Upper lobe of right lung (tissue), 1 donor: ENCODE data around the gene ITPRIPL2. TPM values are rescaled to one million over a fixed set of nuclear protein-coding genes. Genes with fewer than 3 reads are reported as not detected.

Experiments
- ATAC-seq: fragments of 200-7000 bp; cut with Tn5 transposase; one replicate; pipeline ENCODE4 v1.9.1; 2020; ENCODE audit warnings: mild to moderate bottlenecking, moderate library complexity
- DNase-seq: peaks from one replicate; pipeline ENCODE4 v3.0.0-alpha.2; 2020
- H3K27ac ChIP-seq: fragments of 200-600 bp; one replicate; pipeline ENCODE4 v1.8.0; 2022
- H3K27me3 ChIP-seq: fragments of 200-600 bp; one replicate; pipeline ENCODE4 v1.8.0; 2022; ENCODE audit warnings: mild to moderate bottlenecking
- H3K36me3 ChIP-seq: fragments of 200-600 bp; one replicate; pipeline ENCODE4 v1.8.0; 2022
- H3K4me1 ChIP-seq: fragments of 200-600 bp; one replicate; pipeline ENCODE4 v1.8.0; 2022
- H3K4me3 ChIP-seq: fragments of 200-600 bp; one replicate; pipeline ENCODE4 v1.8.0; 2022; ENCODE audit warnings: mild to moderate bottlenecking
- H3K9me3 ChIP-seq: fragments of 200-600 bp; one replicate; pipeline ENCODE4 v1.8.0; 2022
- CTCF ChIP-seq: fragments of 200-600 bp; IDR thresholded peaks from one replicate; pipeline ENCODE4 v1.8.0; 2022; ENCODE audit warnings: antibody characterized with exemption
- intact Hi-C: fragments of 100-400 bp; cut with DNase I; formaldehyde crosslinking; loops from one replicate; pipeline ENCODE4 v1.11.0; 2022
- total RNA-seq: library from RNA; stranded (reverse); fragmentation: NEBNext Ultra II Directional; extraction: Animal tissue kit (Norgen Biotek cat#: 25700); gene quantifications from one replicate; pipeline ENCODE4 v1.2.1, GENCODE V29; 2021
- donor health status: DM: no; HTN: yes; CAD: no; lungs with severe emphysema.

The ITPRIPL2 gene
- total RNA-seq, 1 donor from 2014 or later = 68.9 TPM

- no peaks in the 10 kb centered on the region for H3K36me3 ChIP-seq
- ATAC-seq (no peak), DNase-seq (no peak)
- H3K4me3 ChIP-seq = no peak overlapping the region
- H3K27ac ChIP-seq = no peak overlapping the region
- H3K27me3 ChIP-seq = no peaks in the 10 kb centered on the region
- no peaks in the 10 kb centered on the region for H3K9me3 ChIP-seq
- H3K4me1 ChIP-seq = peaks cover 36% of the 10 kb centered on the region
- no peak for TF ChIP-seq CTCF
- intact Hi-C loops = no loop called here
These were observed 13.9 kb downstream of the ITPRIPL2 start for GRCh38 chr16:19127674-19128131.

GRCh38 chr16:19128454-19129200 lies 14.9 kb downstream of the ITPRIPL2 start:
- no peaks in the 10 kb centered on the region for H3K27me3 ChIP-seq
- no peak for DNase-seq
- TF ChIP-seq CTCF = no peak
- H3K4me3 ChIP-seq = no peak overlapping the region
- intact Hi-C loops = no loop called here
- ATAC-seq = no peak
- H3K4me1 ChIP-seq = peaks cover 36% of the 10 kb centered on the region
- no peaks in the 10 kb centered on the region for H3K9me3 ChIP-seq
- H3K36me3 ChIP-seq = no peaks in the 10 kb centered on the region
- no peak overlapping the region for H3K27ac ChIP-seq

GRCh38 chr16:19130385-19130784 lies 16.6 kb downstream of the ITPRIPL2 start:
- no peaks in the 10 kb centered on the region for H3K36me3 ChIP-seq
- H3K4me1 ChIP-seq = peaks cover 38% of the 10 kb centered on the region
- TF ChIP-seq CTCF = no peak
- no peak for ATAC-seq
- peak overlapping the region; percentile 81 for H3K27ac ChIP-seq
- no peaks in the 10 kb centered on the region for H3K27me3 ChIP-seq
- H3K4me3 ChIP-seq = peak overlapping the region; percentile 1
- DNase-seq = no peak
- intact Hi-C loops = no loop called here
- H3K9me3 ChIP-seq = no peaks in the 10 kb centered on the region

GRCh38 chr16:19130852-19131824 lies 17.4 kb downstream of the ITPRIPL2 start:
- Histone ChIP-seq H3K4me3 (peak overlapping the region; percentile 1), H3K4me1 (peaks cover 46% of the 10 kb centered on the region)

GRCh38 chr16:19131825-19132218 lies 18.1 kb downstream of the ITPRIPL2 start:
- intact Hi-C loops = no loop called here
- Histone ChIP-seq H3K4me3 (no peak overlapping the region), H3K36me3 (no peaks in the 10 kb centered on the region), H3K27me3 (no peaks in the 10 kb centered on the region), H3K4me1 (peaks cover 52% of the 10 kb centered on the region), H3K9me3 (no peaks in the 10 kb centered on the region), H3K27ac (peak overlapping the region; percentile 81)
- DNase-seq = no peak
- TF ChIP-seq CTCF = no peak
- ATAC-seq = peak; percentile 42

More at GRCh38 chr16:19130852-19131824, 17.4 kb downstream of the ITPRIPL2 start:
- H3K36me3 ChIP-seq = no peaks in the 10 kb centered on the region
- no peaks in the 10 kb centered on the region for H3K9me3 ChIP-seq
- H3K27ac ChIP-seq = peak overlapping the region; percentile 81
- DNase-seq = peak; percentile 69
- no peak for TF ChIP-seq CTCF
- peak; percentile 71 for ATAC-seq
- intact Hi-C loops = no loop called here
- no peaks in the 10 kb centered on the region for H3K27me3 ChIP-seq
